Measurements from ENCODE around the gene DCLK1.

Gene DCLK1

GRCh38 chr13:35769812-35770211, 361.4 kb downstream of the DCLK1 start:
- DNase-seq (ENCODE audit: low read depth in 2 of 2): no peak
- H3K4me3 ChIP-seq (replicated peaks in 1 of 2; ENCODE audit: low read depth in 2 of 2, low read length in 2 of 2): no peak overlapping the region
- TF ChIP-seq CTCF (IDR thresholded peaks at IDR 0.05; ENCODE audit: low read depth, low read length): no peak

- peak in 1 of 2 donors; percentile 27 for DNase-seq (ENCODE audit: low read depth in 2 of 2)
- no peak overlapping the region for H3K4me3 ChIP-seq (replicated peaks in 1 of 2; ENCODE audit: low read depth in 2 of 2, low read length in 2 of 2)
- no peak for TF ChIP-seq CTCF (IDR thresholded peaks at IDR 0.05; ENCODE audit: low read depth, low read length)
These were observed 362.6 kb downstream of the DCLK1 start for GRCh38 chr13:35768551-35768950.

GRCh38 chr13:35768073-35768472, 363.1 kb downstream of the DCLK1 start:
- no peak overlapping the region for H3K4me3 ChIP-seq (replicated peaks in 1 of 2; ENCODE audit: low read depth in 2 of 2, low read length in 2 of 2)
- TF ChIP-seq CTCF (IDR thresholded peaks at IDR 0.05; ENCODE audit: low read depth, low read length): no peak
- no peak for DNase-seq (ENCODE audit: low read depth in 2 of 2)

- no peak for TF ChIP-seq CTCF (IDR thresholded peaks at IDR 0.05; ENCODE audit: low read depth, low read length)
- DNase-seq (ENCODE audit: low read depth in 2 of 2): no peak
- no peak overlapping the region for H3K4me3 ChIP-seq (replicated peaks in 1 of 2; ENCODE audit: low read depth in 2 of 2, low read length in 2 of 2)
These were observed 363.8 kb downstream of the DCLK1 start for GRCh38 chr13:35767256-35767976.

GRCh38 chr13:35766663-35767062, 364.5 kb downstream of the DCLK1 start:
- DNase-seq (ENCODE audit: low read depth in 2 of 2): no peak
- no peak for TF ChIP-seq CTCF (IDR thresholded peaks at IDR 0.05; ENCODE audit: low read depth, low read length)
- no peak overlapping the region for H3K4me3 ChIP-seq (replicated peaks in 1 of 2; ENCODE audit: low read depth in 2 of 2, low read length in 2 of 2)

- no peak overlapping the region for H3K4me3 ChIP-seq (replicated peaks in 1 of 2; ENCODE audit: low read depth in 2 of 2, low read length in 2 of 2)
- TF ChIP-seq CTCF (IDR thresholded peaks at IDR 0.05; ENCODE audit: low read depth, low read length): no peak
- DNase-seq (ENCODE audit: low read depth in 2 of 2): no peak
These were observed 365.2 kb downstream of the DCLK1 start for GRCh38 chr13:35765941-35766340.

GRCh38 chr13:35765366-35765765, 365.8 kb downstream of the DCLK1 start:
- H3K4me3 ChIP-seq (replicated peaks in 1 of 2; ENCODE audit: low read depth in 2 of 2, low read length in 2 of 2): no peak overlapping the region
- TF ChIP-seq CTCF (IDR thresholded peaks at IDR 0.05; ENCODE audit: low read depth, low read length): no peak

More at GRCh38 chr13:35765366-35765765, 365.8 kb downstream of the DCLK1 start:
- no peak for DNase-seq (ENCODE audit: low read depth in 2 of 2)
